BE2C (cell line): ENCODE results near the gene CSRNP2. TPM values are rescaled to one million over a fixed set of nuclear protein-coding genes. Genes with fewer than 3 reads are reported as not detected.

Experiments
- DNase-seq: peaks from one replicate; pipeline ENCODE4 v3.0.0-alpha.2; 2020
- H3K27me3 ChIP-seq: fragments of 250-450 bp; sonication (Bioruptor Pico); 2 replicates; pipeline ENCODE4 v1.5.1; 2020; ENCODE audit warnings: mild to moderate bottlenecking
- H3K36me3 ChIP-seq: fragments of 250-450 bp; sonication (Bioruptor Pico); 2 replicates; pipeline ENCODE4 v1.5.1; 2020; ENCODE audit warnings: mild to moderate bottlenecking
- H3K4me1 ChIP-seq: fragments of 250-450 bp; sonication (Bioruptor Pico); 2 replicates; pipeline ENCODE4 v1.5.1; 2020
- H3K4me3 ChIP-seq: 2 replicates; pipeline ENCODE4 v1.5.1; 2011; ENCODE audit warnings: low read depth, low read length
- H3K9me3 ChIP-seq: fragments of 250-450 bp; sonication (Bioruptor Pico); 2 replicates; pipeline ENCODE4 v1.5.1; 2020
- polyA plus RNA-seq: library from polyadenylated mRNA; unstranded; fragments of >200 nt; gene quantifications from one replicate; pipeline ENCODE4 v1.2.1, GENCODE V29; 2012; ENCODE audit warnings: low read depth, missing spikeins; ENCODE audit not compliant: insufficient read length, insufficient read depth
- TF ChIP-seq, protein P1 (sequence below): IDR thresholded peaks from 2 replicates; pipeline ENCODE4 v1.5.1; 2012; ENCODE audit warnings: mild to moderate bottlenecking, low read depth, low read length

The CSRNP2 gene, protein sequence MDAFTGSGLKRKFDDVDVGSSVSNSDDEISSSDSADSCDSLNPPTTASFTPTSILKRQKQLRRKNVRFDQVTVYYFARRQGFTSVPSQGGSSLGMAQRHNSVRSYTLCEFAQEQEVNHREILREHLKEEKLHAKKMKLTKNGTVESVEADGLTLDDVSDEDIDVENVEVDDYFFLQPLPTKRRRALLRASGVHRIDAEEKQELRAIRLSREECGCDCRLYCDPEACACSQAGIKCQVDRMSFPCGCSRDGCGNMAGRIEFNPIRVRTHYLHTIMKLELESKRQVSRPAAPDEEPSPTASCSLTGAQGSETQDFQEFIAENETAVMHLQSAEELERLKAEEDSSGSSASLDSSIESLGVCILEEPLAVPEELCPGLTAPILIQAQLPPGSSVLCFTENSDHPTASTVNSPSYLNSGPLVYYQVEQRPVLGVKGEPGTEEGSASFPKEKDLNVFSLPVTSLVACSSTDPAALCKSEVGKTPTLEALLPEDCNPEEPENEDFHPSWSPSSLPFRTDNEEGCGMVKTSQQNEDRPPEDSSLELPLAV
- 31.9 TPM for polyA plus RNA-seq

DNA sequence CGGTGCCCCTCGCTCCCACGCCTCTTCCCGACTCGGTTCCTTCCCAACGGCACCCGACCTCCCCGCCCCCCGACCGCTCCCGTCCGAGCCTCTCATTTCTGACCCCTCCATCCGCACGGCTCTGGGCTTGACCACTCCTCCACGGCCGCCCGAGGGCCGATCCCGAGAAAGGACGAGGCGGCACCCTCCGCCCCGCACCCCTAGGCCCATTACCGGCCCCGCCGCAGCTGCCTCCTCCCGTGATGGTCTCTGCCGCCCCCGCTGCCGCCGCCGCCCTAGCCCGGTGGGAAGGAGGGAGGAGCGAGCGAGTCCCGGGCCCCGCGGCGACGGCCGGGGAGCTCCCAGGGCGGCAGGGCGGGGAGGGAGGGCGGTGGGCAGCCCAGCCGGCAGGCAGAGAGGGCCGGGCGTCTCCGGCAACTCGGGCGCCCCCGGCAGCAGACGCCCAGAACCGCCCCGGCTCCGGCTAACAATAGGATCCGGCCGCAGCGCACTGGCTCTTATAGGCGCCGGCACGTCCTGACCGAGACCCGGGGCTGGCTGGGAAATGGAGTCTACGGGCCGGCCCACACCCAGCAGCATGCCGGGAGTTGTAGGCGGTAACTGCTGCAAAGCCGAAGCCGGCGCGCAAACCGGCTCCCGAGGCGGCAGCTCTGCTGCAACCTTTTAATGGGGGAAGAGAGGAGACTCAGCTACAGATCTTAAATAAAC lies at the start of gene CSRNP2:
Gene CSRNP2 (minus strand): TSS at position 471 of the 708 bp plus-strand sequence. CDS start 7,035 bp downstream, outside the sequence.
- Histone ChIP-seq H3K4me3 (peak within 1 kb of the TSS; percentile 84), H3K27me3 (no peaks in the 10 kb centered on the region), H3K9me3 (no peaks in the 10 kb centered on the region), H3K4me1 (no peaks in the 10 kb centered on the region), H3K36me3 (no peaks in the 10 kb centered on the region)
- TF ChIP-seq, protein P1, sequence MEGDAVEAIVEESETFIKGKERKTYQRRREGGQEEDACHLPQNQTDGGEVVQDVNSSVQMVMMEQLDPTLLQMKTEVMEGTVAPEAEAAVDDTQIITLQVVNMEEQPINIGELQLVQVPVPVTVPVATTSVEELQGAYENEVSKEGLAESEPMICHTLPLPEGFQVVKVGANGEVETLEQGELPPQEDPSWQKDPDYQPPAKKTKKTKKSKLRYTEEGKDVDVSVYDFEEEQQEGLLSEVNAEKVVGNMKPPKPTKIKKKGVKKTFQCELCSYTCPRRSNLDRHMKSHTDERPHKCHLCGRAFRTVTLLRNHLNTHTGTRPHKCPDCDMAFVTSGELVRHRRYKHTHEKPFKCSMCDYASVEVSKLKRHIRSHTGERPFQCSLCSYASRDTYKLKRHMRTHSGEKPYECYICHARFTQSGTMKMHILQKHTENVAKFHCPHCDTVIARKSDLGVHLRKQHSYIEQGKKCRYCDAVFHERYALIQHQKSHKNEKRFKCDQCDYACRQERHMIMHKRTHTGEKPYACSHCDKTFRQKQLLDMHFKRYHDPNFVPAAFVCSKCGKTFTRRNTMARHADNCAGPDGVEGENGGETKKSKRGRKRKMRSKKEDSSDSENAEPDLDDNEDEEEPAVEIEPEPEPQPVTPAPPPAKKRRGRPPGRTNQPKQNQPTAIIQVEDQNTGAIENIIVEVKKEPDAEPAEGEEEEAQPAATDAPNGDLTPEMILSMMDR: no peak
- DNase-seq: peak; percentile 98

DNA sequence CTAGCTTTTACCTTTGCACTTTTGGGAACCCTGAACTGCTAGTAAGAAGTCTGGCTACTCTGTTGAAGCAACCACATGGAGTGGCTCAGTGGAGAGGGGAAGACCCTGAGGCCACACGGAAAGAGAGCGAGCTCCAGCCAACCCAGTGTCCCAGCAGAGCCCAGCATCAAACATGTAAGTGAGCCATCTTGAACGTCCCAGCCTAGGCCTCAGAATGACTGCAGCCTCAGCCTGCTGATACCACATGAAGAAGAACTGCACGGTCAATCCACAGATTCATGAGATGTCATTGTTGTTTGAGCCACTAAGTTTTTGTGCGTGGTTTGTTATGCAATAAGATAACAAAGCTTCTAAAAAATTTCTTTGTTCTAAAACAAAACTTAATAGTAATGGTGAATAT lies 49.3 kb upstream of the CSRNP2 start:
- H3K4me1 ChIP-seq: no peaks in the 10 kb centered on the region

DNA sequence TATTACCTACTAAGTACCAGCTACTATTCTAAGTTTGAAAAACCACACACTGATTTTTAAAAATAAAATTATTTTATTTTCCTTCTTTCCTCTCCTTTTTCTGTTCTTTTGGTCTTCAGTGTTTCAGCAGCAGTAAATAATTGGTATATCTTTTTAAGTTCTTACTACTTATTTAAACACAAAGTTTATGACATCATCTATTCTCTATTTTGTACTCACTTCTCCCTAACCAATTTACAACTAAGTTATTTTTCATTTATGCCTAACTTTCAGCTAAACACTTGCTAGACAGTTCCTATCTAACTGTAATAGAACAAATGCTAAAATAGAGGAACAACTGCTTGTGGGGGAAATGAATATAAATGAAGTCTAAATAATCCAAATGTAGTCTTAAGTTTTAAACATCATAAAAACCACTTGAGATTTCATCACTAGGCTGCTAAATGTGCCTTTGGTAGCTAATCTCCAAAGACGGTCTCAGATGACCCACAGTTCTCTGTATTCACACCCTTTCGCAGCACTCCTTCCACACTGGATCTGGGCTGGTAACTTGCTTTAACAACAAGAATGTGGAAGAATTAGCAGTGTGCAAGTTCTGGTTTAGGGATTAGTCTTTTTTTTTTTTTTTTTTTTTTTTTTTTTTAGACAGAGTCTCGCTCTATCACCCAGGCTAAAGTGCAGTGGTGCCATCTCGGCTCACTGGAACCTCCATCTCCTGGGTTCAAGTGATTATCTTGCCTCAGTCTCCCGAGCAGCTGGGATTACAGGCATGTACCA lies 48.5 kb upstream of the CSRNP2 start:
- no peaks in the 10 kb centered on the region for H3K27me3 ChIP-seq
- no peaks in the 10 kb centered on the region; the same call in 1 of the 2 replicates for H3K36me3 ChIP-seq
- TF ChIP-seq, protein P1: no peak
- no peaks in the 10 kb centered on the region for H3K9me3 ChIP-seq
- no peak overlapping the region for H3K4me3 ChIP-seq
- H3K4me1 ChIP-seq: no peaks in the 10 kb centered on the region
- no peak for DNase-seq

More for the DNA sequence above, 49.3 kb upstream of the CSRNP2 start:
- Histone ChIP-seq H3K27me3 (no peaks in the 10 kb centered on the region), H3K36me3 (no peaks in the 10 kb centered on the region; the same call in 1 of the 2 replicates), H3K9me3 (no peaks in the 10 kb centered on the region), H3K4me3 (no peak overlapping the region)
- DNase-seq: no peak
- TF ChIP-seq, protein P1: no peak

DNA sequence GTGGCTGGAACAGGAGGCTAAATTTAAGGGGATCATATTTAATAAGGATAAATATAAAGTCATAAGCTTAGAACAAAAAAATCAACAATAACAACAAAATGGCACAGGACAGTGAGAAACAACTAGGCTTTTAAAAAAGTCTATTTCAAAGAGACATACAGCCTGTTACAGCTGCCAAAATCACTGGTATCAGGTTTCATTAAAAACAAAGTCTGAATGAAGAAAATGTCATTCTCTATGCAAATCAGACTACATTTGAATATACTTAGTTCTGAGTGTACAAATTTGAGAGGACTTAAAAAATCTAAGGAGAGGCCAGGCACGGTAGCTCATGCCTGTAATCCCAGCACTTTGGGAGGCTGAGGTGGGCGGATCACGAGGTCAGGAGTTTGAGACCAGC lies 45.5 kb upstream of the CSRNP2 start:
- no peak for DNase-seq
- Histone ChIP-seq H3K36me3 (peaks cover 4% of the 10 kb centered on the region; the same call in 1 of the 2 replicates), H3K4me3 (no peak overlapping the region), H3K9me3 (no peaks in the 10 kb centered on the region), H3K4me1 (no peaks in the 10 kb centered on the region), H3K27me3 (no peaks in the 10 kb centered on the region)
- TF ChIP-seq, protein P1: no peak

DNA sequence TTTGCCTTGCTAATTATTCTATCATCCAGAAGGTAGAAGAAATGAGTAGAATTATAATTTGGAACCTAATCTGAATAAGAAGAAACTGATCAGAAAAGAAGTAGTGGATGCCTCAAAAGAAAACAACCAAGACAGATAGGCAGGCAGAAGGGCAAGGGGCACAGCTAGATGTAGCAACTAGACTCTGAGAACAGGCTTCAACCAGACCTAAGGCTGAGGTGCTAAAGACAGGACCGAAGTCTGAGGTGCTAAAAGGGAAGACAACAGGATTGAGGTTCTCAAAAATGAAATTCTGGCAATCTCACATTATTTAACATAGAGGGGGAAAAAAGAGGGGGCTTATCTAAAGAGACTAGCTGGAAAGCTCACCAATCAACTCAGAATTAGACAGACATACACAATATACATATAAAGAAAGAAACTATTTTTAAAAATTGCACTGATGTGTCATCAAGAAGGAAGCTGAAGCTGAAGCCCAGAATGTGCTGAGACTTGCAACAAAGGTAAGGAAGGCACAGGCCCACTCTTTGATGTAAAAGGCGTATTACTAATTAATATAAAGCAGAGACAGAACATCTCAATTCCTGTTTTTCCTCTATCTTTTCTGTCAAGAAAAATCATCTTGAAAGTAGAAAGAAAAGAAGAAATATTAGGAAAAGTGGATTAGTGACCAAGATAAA lies 43.8 kb upstream of the CSRNP2 start:
- Histone ChIP-seq H3K4me3 (no peak overlapping the region), H3K4me1 (no peaks in the 10 kb centered on the region), H3K36me3 (peaks cover 7% of the 10 kb centered on the region; the same call in 1 of the 2 replicates), H3K9me3 (no peaks in the 10 kb centered on the region), H3K27me3 (no peaks in the 10 kb centered on the region)
- no peak for DNase-seq
- TF ChIP-seq, protein P1: no peak
